Skeletal muscle tissue (tissue), 4 donors: ENCODE data around the gene NATD1. TPM values are rescaled to one million over a fixed set of nuclear protein-coding genes. Genes with fewer than 3 reads are reported as not detected.

Experiments used
- H3K27ac ChIP-seq: one replicate; pipeline ENCODE4 v1.7.0; 2013; ENCODE audit warnings: mild to moderate bottlenecking, low read depth, low read length, inconsistent platforms
- H3K27me3 ChIP-seq, 3 donors: one replicate each; pipeline ENCODE4 v1.7.0; 2013; ENCODE audit warnings: low read length in 3 of 3; ENCODE audit not compliant: control insufficient read depth in 3 of 3, insufficient read depth in 3 of 3
- H3K36me3 ChIP-seq, 3 donors: one replicate each; pipeline ENCODE4 v1.7.0; 2013; ENCODE audit warnings: low read length in 3 of 3; ENCODE audit not compliant: control insufficient read depth in 3 of 3, insufficient read depth in 3 of 3
- H3K4me1 ChIP-seq, 3 donors: one replicate each; pipeline ENCODE4 v1.7.0; 2013; ENCODE audit warnings: low read length in 3 of 3, mild to moderate bottlenecking in 3 of 3; ENCODE audit not compliant: control insufficient read depth in 3 of 3, insufficient read depth in 3 of 3
- H3K4me3 ChIP-seq, 3 donors: one replicate each; pipeline ENCODE4 v1.7.0; 2013; ENCODE audit warnings: low read length in 3 of 3
- H3K9ac ChIP-seq, 3 donors: one replicate each; pipeline ENCODE4 v1.7.0; 2013; ENCODE audit warnings: low read length in 3 of 3, mild to moderate bottlenecking in 3 of 3, moderate library complexity in 2 of 3, low read depth in 1 of 3
- H3K9me3 ChIP-seq, 3 donors: one replicate each; pipeline ENCODE4 v1.7.0; 2013; ENCODE audit warnings: low read length in 3 of 3; ENCODE audit not compliant: control insufficient read depth in 3 of 3
- total RNA-seq: library from RNA; depleted of rRNA; stranded (reverse); fragments of >200 nt; gene quantifications from one replicate; pipeline ENCODE4 v1.2.3, GENCODE V29; 2014
- donor health status: Osteomylitis.

NATD1 gene, protein sequence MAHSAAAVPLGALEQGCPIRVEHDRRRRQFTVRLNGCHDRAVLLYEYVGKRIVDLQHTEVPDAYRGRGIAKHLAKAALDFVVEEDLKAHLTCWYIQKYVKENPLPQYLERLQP
- 3.7 TPM for total RNA-seq

DNA sequence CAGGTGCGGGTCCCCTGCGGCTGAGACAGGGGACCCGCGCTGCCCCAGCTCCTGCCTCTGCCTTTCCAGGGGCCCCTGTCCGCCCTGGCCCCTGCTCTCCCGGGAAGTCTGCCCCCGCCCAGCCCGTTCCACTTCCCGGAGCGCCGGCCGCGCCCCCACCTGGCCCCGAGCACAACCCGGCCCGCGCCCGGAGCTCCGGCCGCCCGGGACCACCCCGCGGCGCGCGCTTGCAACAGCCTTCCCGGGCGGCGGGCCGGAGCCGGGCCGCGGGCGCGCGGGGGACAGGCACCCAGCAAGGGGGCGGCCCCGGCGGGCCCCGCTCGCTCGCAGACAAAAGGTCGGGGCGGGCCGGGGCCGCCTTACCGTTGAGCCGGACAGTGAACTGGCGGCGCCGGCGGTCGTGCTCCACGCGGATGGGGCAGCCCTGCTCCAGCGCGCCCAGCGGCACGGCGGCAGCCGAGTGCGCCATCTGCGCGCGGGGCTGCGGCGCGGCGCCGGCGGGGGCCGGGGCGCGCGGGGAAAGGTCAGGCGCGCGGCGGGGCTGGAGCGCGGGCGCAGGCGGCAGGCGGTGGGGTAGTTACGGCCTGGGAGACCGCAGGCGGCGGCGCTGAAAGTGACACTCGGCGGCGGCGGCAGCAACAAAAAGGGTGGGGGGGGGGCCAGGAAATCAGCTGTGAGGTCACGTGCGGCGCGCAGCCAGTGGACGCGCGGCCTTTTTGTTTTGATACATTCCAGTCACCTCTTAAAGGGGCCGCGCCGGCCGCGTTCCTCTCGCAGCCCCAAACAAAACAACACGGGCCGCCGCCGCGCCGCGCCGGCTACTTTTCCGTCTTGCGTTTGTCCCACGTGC lies at the start of gene NATD1:
TSS of gene NATD1 (minus strand) at position 615 of the 850 bp plus-strand sequence. CDS start at position 469, 146 bp downstream.
- peak within 1 kb of the TSS; percentile 64 to 81 (median 69) for H3K4me3 ChIP-seq
- H3K27me3 ChIP-seq, result no peaks in the 10 kb centered on the region
- H3K36me3 ChIP-seq, result peaks cover 0 to 5% (median 3%) of the 10 kb centered on the region in 3 donors
- no peaks in the 10 kb centered on the region for H3K9me3 ChIP-seq
- peak within 1 kb of the TSS; percentile 94 for H3K27ac ChIP-seq
- peak within 1 kb of the TSS; percentile 89 to 91 (median 90) for H3K9ac ChIP-seq
- peaks cover 50 to 52% (median 51%) of the 10 kb centered on the region in 3 donors for H3K4me1 ChIP-seq

DNA sequence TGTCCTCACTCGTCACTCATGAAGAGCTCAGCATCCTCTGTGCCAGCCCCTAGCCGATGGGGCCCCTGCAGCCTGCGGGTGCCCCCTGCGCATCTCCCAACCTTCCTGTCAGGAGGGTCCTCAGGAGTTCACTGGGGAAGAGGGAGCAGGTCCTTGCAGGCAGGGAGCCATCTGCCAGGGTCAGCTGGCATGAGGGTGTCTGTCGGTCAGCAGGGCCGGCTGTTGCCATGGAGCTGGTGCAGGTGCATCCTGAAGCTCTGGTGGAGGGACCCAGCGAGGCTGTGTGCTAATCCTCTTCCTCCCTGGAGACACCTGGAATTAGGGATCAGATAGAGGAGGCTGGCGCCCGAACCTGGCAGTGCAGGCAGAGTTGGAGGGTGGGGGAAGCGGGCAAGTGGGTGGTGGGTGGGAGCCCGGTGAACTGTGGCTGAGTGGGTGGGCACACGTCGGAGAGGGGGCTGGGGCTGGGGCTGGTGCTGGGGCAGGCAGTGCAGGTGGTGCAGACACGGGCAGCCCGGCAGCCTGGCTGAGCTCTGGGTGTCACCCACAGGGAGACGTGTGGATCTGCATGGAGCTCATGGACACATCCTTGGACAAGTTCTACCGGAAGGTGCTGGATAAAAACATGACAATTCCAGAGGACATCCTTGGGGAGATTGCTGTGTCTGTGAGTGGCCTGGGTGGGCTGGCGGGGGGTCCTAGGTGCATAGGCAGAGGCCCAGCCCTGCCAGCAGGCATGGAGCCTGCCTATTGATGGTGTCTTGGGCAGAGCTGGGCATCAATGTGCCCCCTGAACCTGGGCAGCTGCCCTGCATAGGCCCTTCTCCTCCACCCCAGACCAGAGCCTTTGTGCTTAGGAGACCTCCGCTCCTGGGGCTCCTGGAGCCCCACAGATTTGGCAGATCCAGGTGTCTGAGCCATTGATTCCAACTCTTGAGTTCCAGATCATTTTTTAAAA lies 48.7 kb upstream of the NATD1 start:
- H3K27me3 ChIP-seq, result no peaks in the 10 kb centered on the region
- H3K9ac ChIP-seq, result no peak overlapping the region
- H3K4me1 ChIP-seq, result peaks cover 17 to 26% (median 24%) of the 10 kb centered on the region in 3 donors
- H3K4me3 ChIP-seq, result no peak overlapping the region
- H3K27ac ChIP-seq, result no peak overlapping the region
- peaks cover 0 to 2% (median 0%) of the 10 kb centered on the region in 3 donors for H3K9me3 ChIP-seq
- peaks cover 68 to 70% (median 68%) of the 10 kb centered on the region in 3 donors for H3K36me3 ChIP-seq

DNA sequence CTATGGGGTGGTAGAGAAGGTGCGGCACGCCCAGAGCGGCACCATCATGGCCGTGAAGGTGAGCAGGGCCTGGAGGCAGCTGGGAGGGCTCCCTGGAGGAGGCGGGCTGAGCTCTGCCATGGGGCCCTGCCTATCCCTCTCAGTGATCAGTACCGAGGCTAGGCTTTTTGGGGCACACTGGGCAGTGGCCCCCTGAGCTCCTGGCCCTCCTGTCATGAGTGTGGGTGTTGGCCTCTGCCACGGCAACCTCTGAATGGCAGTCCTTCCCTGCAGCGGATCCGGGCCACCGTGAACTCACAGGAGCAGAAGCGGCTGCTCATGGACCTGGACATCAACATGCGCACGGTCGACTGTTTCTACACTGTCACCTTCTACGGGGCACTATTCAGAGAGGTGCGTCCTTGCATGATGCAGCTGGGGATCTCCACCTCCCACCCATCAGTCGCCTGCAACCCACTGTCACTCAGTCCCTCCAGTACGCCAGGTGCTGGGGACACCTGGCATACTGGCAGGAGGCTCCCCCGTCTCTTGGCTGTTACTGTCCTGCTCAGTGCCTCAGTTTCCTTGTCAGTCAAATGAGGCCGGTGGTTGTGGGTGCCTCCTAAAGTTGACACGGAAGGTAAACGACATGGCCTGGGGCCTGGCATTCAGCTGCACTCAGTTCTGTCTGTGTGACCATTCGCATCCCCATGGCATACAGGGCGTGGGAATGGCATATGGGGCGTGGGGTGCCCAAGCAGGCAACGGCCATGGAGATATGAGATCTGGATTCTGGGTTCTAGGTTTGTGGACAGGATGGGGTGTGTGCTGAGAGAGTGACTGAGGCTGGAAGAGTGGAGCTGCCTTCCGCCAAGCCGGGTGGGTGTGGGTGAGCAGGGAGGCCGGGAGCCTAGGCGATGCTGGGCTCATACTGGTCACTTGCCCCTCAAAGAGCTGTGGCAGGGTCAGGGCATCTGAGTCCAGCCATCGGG lies 47.7 kb upstream of the NATD1 start:
- Histone ChIP-seq H3K9ac (peak overlapping the region in 1 of 3 donors; percentile 8), H3K4me3 (no peak overlapping the region), H3K4me1 (peaks cover 27 to 36% (median 34%) of the 10 kb centered on the region in 3 donors), H3K27ac (no peak overlapping the region), H3K36me3 (peaks cover 65 to 68% (median 65%) of the 10 kb centered on the region in 3 donors), H3K9me3 (peaks cover 0 to 2% (median 0%) of the 10 kb centered on the region in 3 donors), H3K27me3 (no peaks in the 10 kb centered on the region)

DNA sequence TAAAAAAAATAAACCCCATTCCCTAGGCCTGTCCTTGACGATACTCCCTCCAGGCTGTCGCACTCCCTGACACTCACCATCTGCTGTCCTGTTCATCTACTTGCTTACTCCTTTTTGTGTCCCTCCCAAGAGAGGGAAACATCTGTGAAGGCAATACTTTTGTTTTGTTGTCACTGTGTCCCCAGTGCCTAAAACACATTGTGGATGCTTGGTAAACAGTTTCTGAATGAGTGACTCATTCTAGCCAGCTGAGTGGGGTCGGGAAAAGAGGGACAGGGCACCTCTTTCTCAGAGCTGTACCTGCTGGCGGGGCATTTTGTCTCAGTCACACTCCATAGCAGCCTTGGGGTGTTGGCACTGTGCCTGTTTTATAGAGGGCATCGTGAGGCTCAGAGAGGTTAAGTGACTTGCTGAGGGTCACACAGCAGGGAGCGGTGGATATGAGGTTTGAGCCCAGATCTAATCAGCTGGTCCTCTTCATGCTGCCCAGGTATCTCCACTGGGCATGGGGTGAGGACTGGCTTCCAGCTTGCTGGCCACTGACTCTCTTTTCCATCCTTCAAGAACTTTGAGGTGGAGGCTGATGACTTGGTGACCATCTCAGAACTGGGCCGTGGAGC lies 46.9 kb upstream of the NATD1 start:
- Histone ChIP-seq H3K27ac (no peak overlapping the region), H3K4me3 (no peak overlapping the region), H3K4me1 (peaks cover 34 to 44% (median 42%) of the 10 kb centered on the region in 3 donors), H3K27me3 (no peaks in the 10 kb centered on the region), H3K9me3 (peaks cover 0 to 2% (median 0%) of the 10 kb centered on the region in 3 donors), H3K9ac (no peak overlapping the region), H3K36me3 (peaks cover 64 to 65% (median 65%) of the 10 kb centered on the region in 3 donors)

DNA sequence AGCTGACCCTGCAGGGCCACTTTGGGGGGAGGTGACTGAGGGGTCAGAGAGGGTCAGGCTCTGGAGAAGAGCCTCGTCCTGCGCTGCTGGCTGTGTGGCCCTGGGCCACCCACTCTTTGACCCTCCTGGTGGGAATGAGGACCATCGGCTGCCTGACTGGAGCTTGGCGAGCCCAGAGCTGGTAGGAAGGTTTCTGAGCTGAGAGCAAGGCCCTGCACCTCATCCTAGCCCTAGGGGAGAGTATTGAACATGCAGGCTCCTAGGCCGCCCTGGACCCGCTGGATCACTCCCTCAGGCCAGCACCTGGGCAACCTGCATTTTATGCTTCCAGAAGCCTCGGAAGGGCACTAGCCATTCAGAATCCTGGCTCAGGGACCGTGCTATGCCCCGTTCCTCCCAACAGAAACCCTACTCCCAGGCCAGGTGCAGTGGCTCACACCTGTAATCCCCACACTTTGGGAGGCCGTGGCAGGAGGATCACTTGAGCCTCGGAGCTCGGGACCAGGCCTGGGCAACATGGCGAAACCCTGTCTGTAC lies 45.8 kb upstream of the NATD1 start:
- Histone ChIP-seq H3K9ac (no peak overlapping the region), H3K36me3 (peaks cover 55 to 60% (median 58%) of the 10 kb centered on the region in 3 donors), H3K4me3 (no peak overlapping the region), H3K27me3 (peaks cover 0 to 3% (median 0%) of the 10 kb centered on the region in 3 donors), H3K9me3 (peaks cover 0 to 2% (median 0%) of the 10 kb centered on the region in 3 donors), H3K4me1 (peaks cover 40 to 55% (median 52%) of the 10 kb centered on the region in 3 donors), H3K27ac (no peak overlapping the region)

DNA sequence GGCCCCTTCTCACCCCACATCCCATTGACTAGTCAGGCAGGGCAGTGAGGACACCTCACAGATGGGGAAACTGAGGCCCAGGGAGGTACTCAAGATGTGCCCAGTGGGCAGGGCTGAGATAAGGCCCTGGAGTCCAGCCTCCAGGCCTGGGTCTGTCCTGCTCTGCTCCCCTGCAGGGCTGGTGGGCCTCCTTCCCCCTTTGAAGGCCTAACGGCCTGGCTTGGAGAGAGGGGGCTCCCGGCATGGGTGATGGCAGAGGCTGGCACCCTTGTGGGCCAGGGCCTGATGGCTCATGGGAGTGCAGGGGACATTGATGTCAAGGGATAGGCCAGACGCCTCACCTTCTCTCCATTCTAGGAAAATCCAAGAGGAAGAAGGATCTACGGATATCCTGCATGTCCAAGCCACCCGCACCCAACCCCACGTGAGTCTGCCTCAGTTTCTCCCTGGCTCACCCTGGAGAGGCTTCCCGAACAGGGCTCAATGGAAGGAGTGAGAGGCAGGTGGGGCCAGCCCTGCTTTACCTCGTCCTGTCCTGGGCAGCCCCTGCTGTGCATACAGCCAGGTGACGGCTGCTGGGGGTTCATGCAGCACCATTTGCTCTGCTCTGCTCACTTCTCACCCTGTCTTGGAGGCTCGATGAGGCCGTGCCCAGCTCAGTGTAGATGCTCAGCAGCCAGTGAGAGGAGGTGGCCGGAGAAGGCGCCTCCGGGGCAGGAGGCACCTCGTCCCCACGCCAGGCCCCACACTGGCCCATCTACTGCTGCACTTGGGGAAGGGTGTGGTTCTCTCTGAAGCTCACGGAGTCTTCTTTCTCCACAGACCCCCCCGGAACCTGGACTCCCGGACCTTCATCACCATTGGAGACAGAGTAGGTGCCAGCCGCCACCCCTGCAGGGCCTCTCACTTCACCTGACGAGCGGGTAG lies 45.1 kb upstream of the NATD1 start:
- Histone ChIP-seq H3K36me3 (peaks cover 48 to 58% (median 51%) of the 10 kb centered on the region in 3 donors), H3K4me3 (no peak overlapping the region), H3K9me3 (peaks cover 0 to 2% (median 0%) of the 10 kb centered on the region in 3 donors), H3K27ac (peak overlapping the region; percentile 66), H3K9ac (peak overlapping the region in 1 of 3 donors; percentile 40), H3K4me1 (peaks cover 43 to 62% (median 60%) of the 10 kb centered on the region in 3 donors), H3K27me3 (peaks cover 0 to 3% (median 0%) of the 10 kb centered on the region in 3 donors)

DNA sequence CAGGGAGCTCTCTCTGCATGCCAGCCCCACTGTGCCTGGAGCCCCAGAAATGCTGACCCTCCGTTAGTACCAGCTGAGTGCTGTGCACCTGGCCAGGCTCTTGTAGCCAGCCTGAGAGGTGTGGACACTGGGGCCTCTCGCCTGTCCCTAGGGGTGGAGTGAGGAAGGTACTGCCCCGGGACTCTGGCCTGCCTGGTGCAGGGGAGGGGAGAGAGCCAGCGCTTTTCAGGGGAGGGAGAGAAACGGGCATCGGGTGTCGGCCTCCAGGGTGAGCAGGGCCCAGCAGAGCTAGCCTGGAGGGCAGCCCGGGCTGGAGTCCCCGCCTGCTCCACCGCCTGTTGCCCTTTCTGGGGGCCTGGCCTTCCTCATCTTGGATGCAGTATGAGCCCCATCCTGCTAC lies 44.4 kb upstream of the NATD1 start:
- Histone ChIP-seq H3K9ac (peak overlapping the region in 1 of 3 donors; percentile 76), H3K27ac (peak overlapping the region; percentile 66)

More for the DNA sequence above, 44.4 kb upstream of the NATD1 start:
- Histone ChIP-seq H3K4me3 (peak overlapping the region in 2 of 3 donors; percentile 22 to 29), H3K4me1 (peaks cover 43 to 67% (median 66%) of the 10 kb centered on the region in 3 donors), H3K27me3 (peaks cover 0 to 3% (median 0%) of the 10 kb centered on the region in 3 donors), H3K9me3 (peaks cover 0 to 2% (median 0%) of the 10 kb centered on the region in 3 donors), H3K36me3 (peaks cover 41 to 56% (median 44%) of the 10 kb centered on the region in 3 donors)
